ENCODE results near the gene ADORA2A. TPM values are rescaled to one million over a fixed set of nuclear protein-coding genes. Genes with fewer than 3 reads are reported as not detected.

Gene ADORA2A
- total RNA-seq, 1 donor from 2014 or later: 6.4 TPM

DNA sequence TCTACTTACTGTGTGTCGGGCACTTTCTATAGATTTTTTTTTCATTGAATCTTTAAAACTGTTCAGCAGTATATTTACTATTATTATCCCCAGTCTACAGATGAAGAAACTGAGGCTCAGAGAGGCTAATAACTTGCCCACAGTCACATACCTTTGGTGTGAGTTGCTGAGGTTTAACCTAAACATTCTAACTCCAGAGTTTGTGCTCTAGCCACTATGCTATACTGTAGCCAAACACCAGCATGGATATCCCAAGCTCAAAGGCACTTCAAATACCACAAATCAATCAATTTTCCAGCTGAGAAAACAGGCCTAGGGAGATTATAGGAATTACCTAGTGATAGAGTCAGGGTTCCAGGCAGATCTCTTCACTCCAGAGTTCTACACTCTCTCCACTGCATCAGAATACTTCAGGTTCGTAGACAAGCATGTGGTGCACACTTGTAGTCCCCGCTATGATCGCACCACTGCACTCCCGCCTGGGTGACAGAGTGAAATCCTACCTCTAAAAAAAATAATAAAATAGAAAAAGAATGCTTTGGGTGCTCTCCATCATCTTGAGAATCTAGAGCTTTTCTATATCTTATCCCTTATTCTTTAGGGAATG lies 47.4 kb downstream of the ADORA2A start:
- no peak for DNase-seq (ENCODE audit: low spot score, unreplicated experiment)
- Mint-ChIP-seq H3K27me3 (peaks cover 7% of the 10 kb centered on the region), H3K4me3 (ENCODE audit: low read depth) (no peak overlapping the region), H3K9me3 (ENCODE audit: low read depth) (peaks cover 8% of the 10 kb centered on the region), H3K27ac (no peak overlapping the region), H3K36me3 (ENCODE audit: insufficient read depth) (peaks cover 1% of the 10 kb centered on the region), H3K4me1 (ENCODE audit: low read depth) (no peaks in the 10 kb centered on the region)
- no peak for TF ChIP-seq CTCF (IDR thresholded peaks at IDR 0.05; ENCODE audit: unreplicated experiment)

GRCh38 chr22:24481641-24482040 lies 54.2 kb downstream of the ADORA2A start:
- Mint-ChIP-seq H3K4me3 (ENCODE audit: low read depth) (no peak overlapping the region), H3K9me3 (ENCODE audit: low read depth) (no peaks in the 10 kb centered on the region), H3K27ac (no peak overlapping the region), H3K27me3 (peaks cover 52% of the 10 kb centered on the region), H3K36me3 (ENCODE audit: insufficient read depth) (peaks cover 1% of the 10 kb centered on the region), H3K4me1 (ENCODE audit: low read depth) (peaks cover 7% of the 10 kb centered on the region)
- DNase-seq (ENCODE audit: low spot score, unreplicated experiment): no peak
- no peak for TF ChIP-seq CTCF (IDR thresholded peaks at IDR 0.05; ENCODE audit: unreplicated experiment)

GRCh38 chr22:24482575-24482974 lies 55.2 kb downstream of the ADORA2A start:
- H3K36me3 Mint-ChIP-seq (ENCODE audit: insufficient read depth): no peaks in the 10 kb centered on the region
- TF ChIP-seq CTCF (IDR thresholded peaks at IDR 0.05; ENCODE audit: unreplicated experiment): no peak
- peaks cover 60% of the 10 kb centered on the region for H3K27me3 Mint-ChIP-seq
- no peaks in the 10 kb centered on the region for H3K9me3 Mint-ChIP-seq (ENCODE audit: low read depth)
- DNase-seq (ENCODE audit: low spot score, unreplicated experiment): no peak
- peaks cover 7% of the 10 kb centered on the region for H3K4me1 Mint-ChIP-seq (ENCODE audit: low read depth)
- H3K27ac Mint-ChIP-seq: no peak overlapping the region
- no peak overlapping the region for H3K4me3 Mint-ChIP-seq (ENCODE audit: low read depth)

- H3K9me3 Mint-ChIP-seq (ENCODE audit: low read depth): no peaks in the 10 kb centered on the region
- no peak overlapping the region for H3K4me3 Mint-ChIP-seq (ENCODE audit: low read depth)
- DNase-seq (ENCODE audit: low spot score, unreplicated experiment): no peak
- no peak for TF ChIP-seq CTCF (IDR thresholded peaks at IDR 0.05; ENCODE audit: unreplicated experiment)
- H3K36me3 Mint-ChIP-seq (ENCODE audit: insufficient read depth): no peaks in the 10 kb centered on the region
- peaks cover 7% of the 10 kb centered on the region for H3K4me1 Mint-ChIP-seq (ENCODE audit: low read depth)
- H3K27ac Mint-ChIP-seq: no peak overlapping the region
- peaks cover 62% of the 10 kb centered on the region for H3K27me3 Mint-ChIP-seq
These were observed 55.6 kb downstream of the ADORA2A start for GRCh38 chr22:24482998-24483397.

DNA sequence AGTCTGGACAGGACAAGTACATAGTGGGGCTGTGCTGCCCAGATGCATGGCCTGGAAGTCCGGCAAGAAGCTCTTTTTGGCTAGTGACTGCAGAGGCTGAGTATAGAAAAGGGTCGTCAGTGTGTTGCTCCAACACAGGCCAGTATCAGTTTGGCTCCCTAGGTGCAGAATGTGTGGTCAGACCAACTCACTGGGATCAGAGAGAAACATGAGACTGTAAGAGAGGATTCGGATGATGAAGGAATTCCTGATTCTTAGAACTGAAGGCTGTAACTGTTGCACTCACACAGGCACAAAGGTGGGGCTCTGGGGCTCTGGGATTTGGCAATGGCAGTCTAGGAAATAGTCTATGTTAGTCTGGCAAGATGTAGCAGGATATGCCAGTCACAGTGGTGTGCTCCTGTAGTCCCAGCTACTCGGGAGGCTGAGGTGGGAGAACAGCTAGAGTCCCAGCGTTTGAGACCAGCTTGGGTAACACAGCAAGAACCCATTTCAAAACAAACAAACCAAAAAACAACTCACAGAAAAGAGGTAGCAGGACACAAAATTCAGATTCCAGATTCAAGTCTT lies 56.7 kb downstream of the ADORA2A start:
- H3K4me1 Mint-ChIP-seq (ENCODE audit: low read depth): peaks cover 7% of the 10 kb centered on the region
- peaks cover 55% of the 10 kb centered on the region for H3K27me3 Mint-ChIP-seq
- no peaks in the 10 kb centered on the region for H3K36me3 Mint-ChIP-seq (ENCODE audit: insufficient read depth)
- no peak overlapping the region for H3K4me3 Mint-ChIP-seq (ENCODE audit: low read depth)
- TF ChIP-seq CTCF (IDR thresholded peaks at IDR 0.05; ENCODE audit: unreplicated experiment): no peak
- H3K27ac Mint-ChIP-seq: no peak overlapping the region
- no peaks in the 10 kb centered on the region for H3K9me3 Mint-ChIP-seq (ENCODE audit: low read depth)
- DNase-seq (ENCODE audit: low spot score, unreplicated experiment): no peak
